SU-DHL-6 (cell line): ENCODE data around the gene PLP2.

Experiments
- H2AFZ ChIP-seq: fragments of 200-600 bp; sonication (generic); 2 replicates; pipeline ENCODE4 v1.6.1; 2014; ENCODE audit warnings: low read depth, mild to moderate bottlenecking, moderate library complexity, mixed read lengths, antibody characterized with exemption, low read length; ENCODE audit not compliant: severe bottlenecking
- H3F3A ChIP-seq: fragments of 200-600 bp; shearing (Covaris generic); 2 replicates; pipeline ENCODE4 v1.6.0; 2016; ENCODE audit warnings: antibody characterized with exemption, mild to moderate bottlenecking; ENCODE audit not compliant: insufficient read depth
- H3K27ac ChIP-seq: fragments of 200-600 bp; sonication (generic); 2 replicates; pipeline ENCODE4 v1.5.1; 2016; ENCODE audit warnings: low read depth, mild to moderate bottlenecking, low read length, moderate library complexity, mixed read lengths
- H3K27me3 ChIP-seq: fragments of 200-600 bp; sonication (generic), shearing (Covaris generic); 2 replicates; pipeline ENCODE4 v1.6.0; 2014; ENCODE audit warnings: mild to moderate bottlenecking, low read length
- H3K36me3 ChIP-seq: fragments of 200-600 bp; sonication (generic); 2 replicates; pipeline ENCODE4 v1.6.1; 2014; ENCODE audit warnings: mild to moderate bottlenecking, low read length, mixed read lengths
- H3K4me2 ChIP-seq: fragments of 300-600, 200-600 bp; shearing (Covaris generic), sonication (generic); 2 replicates; pipeline ENCODE4 v1.6.0; 2014; ENCODE audit warnings: low read length, low read depth, mild to moderate bottlenecking; ENCODE audit not compliant: poor library complexity, severe bottlenecking
- H3K4me3 ChIP-seq: fragments of 200-600 bp; sonication (generic); 2 replicates; pipeline ENCODE4 v1.5.1; 2014; ENCODE audit warnings: antibody characterized with exemption, low read length, mild to moderate bottlenecking, mixed read lengths; ENCODE audit not compliant: insufficient read depth, poor library complexity, severe bottlenecking
- H3K79me2 ChIP-seq: fragments of 200-600 bp; sonication (generic); 2 replicates; pipeline ENCODE4 v1.6.1; 2014; ENCODE audit warnings: mild to moderate bottlenecking, low read length, moderate library complexity; ENCODE audit not compliant: insufficient read depth
- H3K9ac ChIP-seq: fragments of 200-600 bp; sonication (generic); 2 replicates; pipeline ENCODE4 v1.7.0; 2014; ENCODE audit warnings: mild to moderate bottlenecking, low read length
- H3K9me2 ChIP-seq: fragments of 200-600 bp; sonication (generic); replicated peaks from 2 replicates; pipeline ENCODE4 v1.6.1; 2014; ENCODE audit warnings: low read length; ENCODE audit not compliant: insufficient read depth
- H3K9me3 ChIP-seq: fragments of 200-600 bp; sonication (generic); 2 replicates; pipeline ENCODE4 v1.6.1; 2014; ENCODE audit warnings: low read length, mixed read lengths; ENCODE audit not compliant: insufficient read depth
- H4K20me1 ChIP-seq: fragments of 200-600 bp; sonication (generic); 2 replicates; pipeline ENCODE4 v1.6.1; 2014; ENCODE audit warnings: low read depth, mild to moderate bottlenecking, antibody characterized with exemption, low read length, moderate library complexity, mixed read lengths
- EZH2phosphoT487 ChIP-seq: fragments of 200-600 bp; sonication (generic), shearing (Covaris generic); conservative IDR thresholded peaks from 2 replicates; pipeline ENCODE4 v1.6.1; 2018; ENCODE audit warnings: mild to moderate bottlenecking, antibody characterized with exemption, low read length, moderate library complexity, mixed read lengths
- TF ChIP-seq, protein P1 (sequence below): fragments of 200-600 bp; sonication (generic); IDR thresholded peaks from one replicate; pipeline ENCODE4 v1.5.1; 2017; ENCODE audit warnings: antibody characterized with exemption, mild to moderate bottlenecking, low read length, moderate library complexity; ENCODE audit not compliant: insufficient read depth, poor library complexity, severe bottlenecking

The PLP2 gene

DNA sequence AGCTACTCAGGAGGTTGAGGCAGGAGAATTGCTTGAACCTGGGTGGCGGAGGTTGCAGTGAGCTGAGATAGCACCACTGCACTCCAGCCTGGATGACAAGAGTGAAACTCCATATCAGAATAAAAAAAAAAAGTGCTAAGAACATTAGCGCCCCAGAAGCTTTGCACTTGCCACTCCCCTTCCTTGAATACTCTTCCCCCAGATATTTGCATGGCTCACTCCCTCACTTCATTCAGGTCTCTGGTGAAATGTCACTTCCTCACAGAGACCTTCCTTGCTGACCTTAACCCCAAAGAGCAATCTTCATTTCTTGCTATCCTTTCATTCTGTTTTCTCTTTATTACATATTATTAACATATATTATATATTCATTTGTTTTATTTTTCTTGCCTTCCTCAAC, 50.2 kb downstream of the PLP2 start:
- Histone ChIP-seq H2AFZ (no peak overlapping the region), H3K79me2 (no peaks in the 10 kb centered on the region), H3K36me3 (no peaks in the 10 kb centered on the region), H3K9ac (no peak overlapping the region), H3K27me3 (no peaks in the 10 kb centered on the region), H3K9me2 (no peaks in the 10 kb centered on the region), H3K4me3 (no peak overlapping the region), H3F3A (no peaks in the 10 kb centered on the region), H3K27ac (no peak overlapping the region), H4K20me1 (no peaks in the 10 kb centered on the region), H3K4me2 (no peak overlapping the region), H3K9me3 (no peaks in the 10 kb centered on the region)
- no peak for TF ChIP-seq EZH2phosphoT487
- TF ChIP-seq, protein P1, sequence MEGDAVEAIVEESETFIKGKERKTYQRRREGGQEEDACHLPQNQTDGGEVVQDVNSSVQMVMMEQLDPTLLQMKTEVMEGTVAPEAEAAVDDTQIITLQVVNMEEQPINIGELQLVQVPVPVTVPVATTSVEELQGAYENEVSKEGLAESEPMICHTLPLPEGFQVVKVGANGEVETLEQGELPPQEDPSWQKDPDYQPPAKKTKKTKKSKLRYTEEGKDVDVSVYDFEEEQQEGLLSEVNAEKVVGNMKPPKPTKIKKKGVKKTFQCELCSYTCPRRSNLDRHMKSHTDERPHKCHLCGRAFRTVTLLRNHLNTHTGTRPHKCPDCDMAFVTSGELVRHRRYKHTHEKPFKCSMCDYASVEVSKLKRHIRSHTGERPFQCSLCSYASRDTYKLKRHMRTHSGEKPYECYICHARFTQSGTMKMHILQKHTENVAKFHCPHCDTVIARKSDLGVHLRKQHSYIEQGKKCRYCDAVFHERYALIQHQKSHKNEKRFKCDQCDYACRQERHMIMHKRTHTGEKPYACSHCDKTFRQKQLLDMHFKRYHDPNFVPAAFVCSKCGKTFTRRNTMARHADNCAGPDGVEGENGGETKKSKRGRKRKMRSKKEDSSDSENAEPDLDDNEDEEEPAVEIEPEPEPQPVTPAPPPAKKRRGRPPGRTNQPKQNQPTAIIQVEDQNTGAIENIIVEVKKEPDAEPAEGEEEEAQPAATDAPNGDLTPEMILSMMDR: no peak
